B cell (primary cell): ENCODE measurements around the gene RBM7. TPM values are rescaled to one million over a fixed set of nuclear protein-coding genes. Genes with fewer than 3 reads are reported as not detected.

Experiments
- ATAC-seq: fragments of 200-7000 bp; cut with Tn5 transposase; one replicate; pipeline ENCODE4 v1.10.0; 2021; ENCODE audit warnings: low read depth, mild to moderate bottlenecking, moderate number of reproducible peaks, moderate library complexity
- CTCF ChIA-PET: fragments of 350-600 bp; sonication (Branson Sonifier 250); formaldehyde crosslinking; loops from one replicate; lab custom pipeline; 2021; ENCODE audit warnings: antibody characterized with exemption, inconsistent platforms; lab: Charles Lee
- POLR2A ChIA-PET: fragments of 350-600 bp; sonication (Branson Sonifier 250); formaldehyde crosslinking; loops from one replicate; lab custom pipeline; 2021; ENCODE audit warnings: antibody characterized with exemption; lab: Charles Lee
- DNase-seq: peaks from one replicate; pipeline ENCODE4 v3.0.0; 2013
- H2AFZ ChIP-seq: 2 replicates; pipeline ENCODE4 v1.6.1; 2012; ENCODE audit warnings: mild to moderate bottlenecking, low read depth, low read length; ENCODE audit not compliant: insufficient read depth, poor library complexity, severe bottlenecking
- H3K27ac ChIP-seq, 2 donors: 1 replicate in 1 of 2; 2 replicates in 1 of 2; pipeline ENCODE4 v1.5.1; 2012 to 2013; ENCODE audit warnings: low read length in 2 of 2, mild to moderate bottlenecking in 2 of 2, moderate library complexity in 1 of 2
- H3K27me3 ChIP-seq, 4 experiments: fragments of 200-600 bp in 1 of 4; sonication (generic) in 1 of 4; replicated peaks in 1 of 4; 1 replicate in 2 of 4; 2 replicates in 2 of 4; pipeline versions ENCODE4 v1.6.1 to v1.7.0; 2013 to 2016; ENCODE audit warnings: low read length in 3 of 4, mild to moderate bottlenecking in 2 of 4, mixed read lengths in 1 of 4, moderate library complexity in 1 of 4; ENCODE audit not compliant: insufficient read depth in 4 of 4, control insufficient read depth in 3 of 4; ENCODE audit errors: control extremely low read depth in 1 of 4
- H3K36me3 ChIP-seq, 2 experiments: replicated peaks in 1 of 2; 1 replicate in 1 of 2; 2 replicates in 1 of 2; pipeline versions ENCODE4 v1.6.1 to v1.7.1; 2013; ENCODE audit warnings: low read length in 1 of 2; ENCODE audit not compliant: insufficient read depth in 2 of 2, control insufficient read depth in 1 of 2; ENCODE audit errors: control extremely low read depth in 1 of 2, extremely low read depth in 1 of 2
- H3K4me1 ChIP-seq, 2 donors: fragments of 200-600 bp in 1 of 2; sonication (generic) in 1 of 2; 1 replicate in 1 of 2; 2 replicates in 1 of 2; pipeline versions ENCODE4 v1.5.1 to v1.6.1; 2013 to 2017; ENCODE audit warnings: low read length in 2 of 2; ENCODE audit not compliant: control insufficient read depth in 2 of 2, insufficient read depth in 2 of 2
- H3K4me2 ChIP-seq: replicated peaks from 2 replicates; pipeline ENCODE3; 2012; ENCODE audit warnings: mild to moderate bottlenecking, low read depth, low read length; ENCODE audit not compliant: poor library complexity, severe bottlenecking
- H3K4me3 ChIP-seq, 5 experiments: fragments of 200-600 bp in 1 of 5; sonication (generic) in 1 of 5; 1 replicate in 3 of 5; 2 replicates in 2 of 5; pipeline versions ENCODE4 v1.5.1 to v1.7.0; 2011 to 2016; ENCODE audit warnings: low read length in 4 of 5, mild to moderate bottlenecking in 4 of 5, low read depth in 2 of 5, control low read depth in 1 of 5, moderate library complexity in 1 of 5; ENCODE audit not compliant: insufficient read depth in 1 of 5; ENCODE audit errors: control extremely low read depth in 1 of 5, extremely low read depth in 1 of 5
- H3K79me2 ChIP-seq: fragments of 200-600 bp; sonication (generic); one replicate; pipeline ENCODE4 v1.6.0; 2016; ENCODE audit warnings: low read length; ENCODE audit not compliant: control insufficient read depth, insufficient read depth
- H3K9ac ChIP-seq: fragments of 200-600 bp; sonication (generic); 2 replicates; pipeline ENCODE4 v1.6.1; 2017; ENCODE audit warnings: mild to moderate bottlenecking, low read length, moderate library complexity
- H3K9me3 ChIP-seq, 3 donors: one replicate each; pipeline versions ENCODE4 v1.6.1 to v1.7.1; 2013; ENCODE audit warnings: low read length in 2 of 3; ENCODE audit not compliant: control insufficient read depth in 2 of 3, insufficient read depth in 1 of 3; ENCODE audit errors: control extremely low read depth in 1 of 3
- H4K20me1 ChIP-seq: 2 replicates; pipeline ENCODE4 v1.6.0; 2012; ENCODE audit warnings: mild to moderate bottlenecking, low read length; ENCODE audit not compliant: insufficient read depth, control insufficient read depth, poor library complexity, severe bottlenecking
- H3K27ac Mint-ChIP-seq: one replicate; pipeline ENCODE4 v1.8.0; 2021; ENCODE audit warnings: mixed read lengths
- H3K27me3 Mint-ChIP-seq: one replicate; pipeline ENCODE4 v1.8.0; 2021; ENCODE audit warnings: mixed read lengths
- H3K4me1 Mint-ChIP-seq: one replicate; pipeline ENCODE4 v1.8.0; 2021; ENCODE audit warnings: mixed read lengths
- H3K4me3 Mint-ChIP-seq: one replicate; pipeline ENCODE4 v1.8.0; 2021; ENCODE audit warnings: mixed read lengths
- H3K9me3 Mint-ChIP-seq: one replicate; pipeline ENCODE4 v1.8.0; 2022; ENCODE audit warnings: mixed read lengths; ENCODE audit not compliant: insufficient read depth
- EZH2 ChIP-seq: IDR thresholded peaks from 2 replicates; pipeline ENCODE4 v1.6.1; 2012; ENCODE audit warnings: borderline replicate concordance, low read depth, mild to moderate bottlenecking, moderate library complexity, low read length; ENCODE audit not compliant: insufficient read depth, poor library complexity, severe bottlenecking
- WGBS: methylation state at CpG from one replicate; pipeline ENCODE4 v1.1.5; 2013; ENCODE audit warnings: missing lambda C conversion rate; ENCODE audit not compliant: insufficient coverage; 5-methylcytosine and 5-hydroxymethylcytosine counted together
- intact Hi-C: fragments of 100-400 bp; cut with micrococcal nuclease; formaldehyde crosslinking; loops from one replicate; pipeline ENCODE4 v1.10.0; 2022
- polyA plus RNA-seq: library from polyadenylated mRNA; depleted of rRNA; stranded (reverse); fragments of >200 nt; gene quantifications from 2 replicates; pipeline ENCODE4 v1.2.3, GENCODE V29; 2012
- total RNA-seq, 2 donors: library from RNA; stranded (reverse); fragments of 120-200 nt in 1 of 2; gene quantifications; 1 replicate in 1 of 2; 2 replicates in 1 of 2; pipeline versions ENCODE4 v1.2.3 to v1.2.4, GENCODE V29; 2013 to 2022
- TF ChIP-seq, protein P1 (sequence below): fragments of 200-600 bp; IDR thresholded peaks from one replicate; pipeline ENCODE4 v1.8.0; 2022; ENCODE audit warnings: antibody characterized with exemption, mild to moderate bottlenecking

Gene RBM7
- total and polyA plus RNA-seq, 2 donors (not counting 1 experiment from before 2014, with no cell fraction given) = 26.3 to 36.1 TPM

- Mint-ChIP-seq H3K27ac (no peak overlapping the region), H3K4me1 (no peaks in the 10 kb centered on the region), H3K9me3 (no peaks in the 10 kb centered on the region), H3K4me3 (no peak overlapping the region), H3K27me3 (no peaks in the 10 kb centered on the region)
- no peak for ATAC-seq
- TF ChIP-seq EZH2 = no peak
- TF ChIP-seq, protein P1, sequence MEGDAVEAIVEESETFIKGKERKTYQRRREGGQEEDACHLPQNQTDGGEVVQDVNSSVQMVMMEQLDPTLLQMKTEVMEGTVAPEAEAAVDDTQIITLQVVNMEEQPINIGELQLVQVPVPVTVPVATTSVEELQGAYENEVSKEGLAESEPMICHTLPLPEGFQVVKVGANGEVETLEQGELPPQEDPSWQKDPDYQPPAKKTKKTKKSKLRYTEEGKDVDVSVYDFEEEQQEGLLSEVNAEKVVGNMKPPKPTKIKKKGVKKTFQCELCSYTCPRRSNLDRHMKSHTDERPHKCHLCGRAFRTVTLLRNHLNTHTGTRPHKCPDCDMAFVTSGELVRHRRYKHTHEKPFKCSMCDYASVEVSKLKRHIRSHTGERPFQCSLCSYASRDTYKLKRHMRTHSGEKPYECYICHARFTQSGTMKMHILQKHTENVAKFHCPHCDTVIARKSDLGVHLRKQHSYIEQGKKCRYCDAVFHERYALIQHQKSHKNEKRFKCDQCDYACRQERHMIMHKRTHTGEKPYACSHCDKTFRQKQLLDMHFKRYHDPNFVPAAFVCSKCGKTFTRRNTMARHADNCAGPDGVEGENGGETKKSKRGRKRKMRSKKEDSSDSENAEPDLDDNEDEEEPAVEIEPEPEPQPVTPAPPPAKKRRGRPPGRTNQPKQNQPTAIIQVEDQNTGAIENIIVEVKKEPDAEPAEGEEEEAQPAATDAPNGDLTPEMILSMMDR = no peak
- Histone ChIP-seq H3K27me3 (no peaks in the 10 kb centered on the region), H3K79me2 (no peaks in the 10 kb centered on the region), H4K20me1 (no peaks in the 10 kb centered on the region), H3K9me3 (no peaks in the 10 kb centered on the region), H3K4me2 (no peak overlapping the region), H2AFZ (no peak overlapping the region), H3K36me3 (peaks cover 7% of the 10 kb centered on the region in 2 experiments), H3K4me1 (no peaks in the 10 kb centered on the region), H3K4me3 (no peak overlapping the region), H3K27ac (no peak overlapping the region), H3K9ac (no peak overlapping the region)
- no peak for DNase-seq
- ChIA-PET CTCF (no interaction called here), POLR2A (no interaction called here)
- intact Hi-C loops = no loop called here
- 100% methylated on average over 6 of the region's 6 CpGs for WGBS
Measured at GRCh38 chr11:114449845-114450244, 49.4 kb downstream of the RBM7 start.

DNA sequence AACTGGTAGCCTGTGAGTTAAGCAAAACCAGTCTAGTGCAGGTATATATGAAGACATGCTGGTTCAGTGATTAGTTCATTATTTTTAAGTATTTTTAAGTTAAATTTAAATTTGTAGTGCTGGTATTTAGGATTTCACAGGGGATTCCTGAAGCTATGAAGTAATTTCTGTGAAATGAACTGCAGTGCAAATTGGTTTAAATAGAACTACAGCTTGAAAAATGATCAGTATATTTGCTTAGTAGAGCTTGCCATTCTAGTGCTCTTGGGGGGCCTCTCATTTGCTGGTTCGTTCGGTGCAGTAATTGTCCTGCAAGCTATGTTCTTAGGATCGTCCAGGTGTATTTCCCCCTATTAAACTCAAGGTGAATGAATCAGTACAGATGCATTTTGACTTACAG, 51.9 kb downstream of the RBM7 start:
- ChIA-PET CTCF (no interaction called here), POLR2A (interaction anchor here (0.8 kb wide), 1 partner anchor 882 kb away, joined by 3 read pairs; no protein-coding TSS in a partner anchor)
- Mint-ChIP-seq H3K4me3 (no peak overlapping the region), H3K9me3 (no peaks in the 10 kb centered on the region), H3K4me1 (no peaks in the 10 kb centered on the region), H3K27ac (no peak overlapping the region), H3K27me3 (no peaks in the 10 kb centered on the region)
- no peaks in the 10 kb centered on the region for H3K79me2 ChIP-seq
- no peaks in the 10 kb centered on the region for H3K4me1 ChIP-seq
- ATAC-seq = no peak
- no peaks in the 10 kb centered on the region for H4K20me1 ChIP-seq
- H3K36me3 ChIP-seq = peaks cover 6% of the 10 kb centered on the region in 2 experiments
- H2AFZ ChIP-seq = no peak overlapping the region
- H3K27me3 ChIP-seq = no peaks in the 10 kb centered on the region
- TF ChIP-seq, protein P1 = no peak
- intact Hi-C loops = no loop called here
- H3K27ac ChIP-seq = no peak overlapping the region
- no peak overlapping the region for H3K4me3 ChIP-seq
- WGBS = no CpG with 5 or more reads among the region's 3 CpGs
- H3K4me2 ChIP-seq = no peak overlapping the region
- H3K9ac ChIP-seq = no peak overlapping the region
- no peak for DNase-seq
- H3K9me3 ChIP-seq = no peaks in the 10 kb centered on the region

Other genes with a start within 250 kb of the RBM7 start
- gene NNMT, start 104.3 kb upstream of the RBM7 start, total RNA-seq = not detected in 2 replicates
- not detected in 2 replicates for gene NNMT, start 104.3 kb upstream of the RBM7 start, polyA plus RNA-seq
- gene C11orf71, start 155 bp upstream of the RBM7 start, total RNA-seq = 14.8 and 14.9 TPM in 2 replicates
- 11.9 and 12.1 TPM in 2 replicates for gene C11orf71, start 155 bp upstream of the RBM7 start, polyA plus RNA-seq
- gene REXO2, start 38.8 kb downstream of the RBM7 start, total RNA-seq = 27.7 and 34.3 TPM in 2 replicates
- 37.2 and 67.8 TPM in 2 replicates for gene REXO2, start 38.8 kb downstream of the RBM7 start, polyA plus RNA-seq
- gene NXPE1, start 159.2 kb downstream of the RBM7 start, total RNA-seq = not detected in 2 replicates
- gene NXPE1, start 159.2 kb downstream of the RBM7 start, polyA plus RNA-seq = not detected in 2 replicates
- not detected in 2 replicates for gene NXPE4, start 195.1 kb downstream of the RBM7 start, total RNA-seq
- not detected in 2 replicates for gene NXPE4, start 195.1 kb downstream of the RBM7 start, polyA plus RNA-seq